ENCODE results near the gene TMPRSS11A.

The TMPRSS11A gene

DNA sequence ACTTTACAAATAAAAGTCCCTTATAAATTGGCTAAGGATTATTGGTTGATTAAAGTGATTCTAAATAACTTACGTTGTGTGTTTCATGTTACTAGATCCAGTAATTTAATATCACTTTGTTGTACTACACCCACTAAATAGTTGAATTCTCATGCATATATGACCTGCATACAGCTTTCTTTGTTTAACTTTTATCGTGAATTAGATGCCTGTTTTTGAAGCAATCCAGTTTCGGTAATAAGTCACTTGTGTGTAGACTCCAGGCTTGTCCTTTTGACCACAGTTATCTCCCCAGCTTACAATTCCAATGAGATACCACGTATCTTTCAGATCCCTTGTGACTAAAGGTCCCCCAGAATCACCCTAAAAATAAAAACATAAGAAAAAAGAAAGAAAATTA is 52.2 kb downstream of the TMPRSS11A start:
- no peak for DNase-seq

DNA sequence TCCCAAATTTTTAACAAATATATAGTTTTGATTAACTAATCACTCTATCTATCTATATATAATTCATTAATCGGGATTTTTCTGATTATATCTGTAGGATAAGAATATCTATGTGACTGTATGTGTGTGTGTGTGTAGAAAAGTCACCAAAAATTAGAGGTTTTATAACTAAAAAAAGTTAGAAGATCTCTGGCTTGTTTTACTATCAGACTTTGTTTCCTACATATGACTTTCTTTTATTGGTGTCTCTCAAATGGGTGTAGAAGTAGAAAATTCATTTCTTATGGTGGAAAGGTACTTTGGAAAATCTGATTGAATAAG is 52.7 kb downstream of the TMPRSS11A start:
- DNase-seq = no peak

DNA sequence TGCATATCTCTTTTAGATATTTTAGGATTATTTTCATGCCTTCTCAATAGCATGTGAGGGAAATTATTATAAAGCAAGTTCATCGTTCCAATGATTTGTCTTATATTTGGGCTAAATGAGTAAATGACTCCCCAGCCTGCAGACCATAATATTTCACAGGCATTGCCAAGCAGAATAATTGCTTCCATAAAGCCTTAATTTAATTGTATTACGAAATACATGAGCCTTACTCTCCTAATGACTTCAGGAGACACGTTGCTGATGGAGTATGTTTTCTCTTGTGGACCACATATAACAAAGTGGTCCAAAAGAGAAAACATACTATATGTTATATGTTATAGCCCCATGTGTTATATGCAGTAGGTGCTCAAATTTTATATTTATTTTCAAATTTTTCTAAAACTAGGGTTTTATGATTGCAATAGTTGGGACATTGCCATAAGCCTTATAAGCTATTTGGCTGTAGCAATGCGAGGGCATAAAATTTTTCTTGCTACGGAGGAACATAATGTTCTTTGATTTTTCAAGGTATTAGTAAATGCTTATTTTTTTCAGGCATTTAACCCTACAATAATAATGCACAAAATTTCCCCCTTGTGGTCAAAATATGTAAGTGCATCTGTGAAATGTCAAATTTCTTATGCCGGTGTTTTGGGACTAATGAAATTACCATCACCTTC is 53.2 kb downstream of the TMPRSS11A start:
- no peak for DNase-seq

DNA sequence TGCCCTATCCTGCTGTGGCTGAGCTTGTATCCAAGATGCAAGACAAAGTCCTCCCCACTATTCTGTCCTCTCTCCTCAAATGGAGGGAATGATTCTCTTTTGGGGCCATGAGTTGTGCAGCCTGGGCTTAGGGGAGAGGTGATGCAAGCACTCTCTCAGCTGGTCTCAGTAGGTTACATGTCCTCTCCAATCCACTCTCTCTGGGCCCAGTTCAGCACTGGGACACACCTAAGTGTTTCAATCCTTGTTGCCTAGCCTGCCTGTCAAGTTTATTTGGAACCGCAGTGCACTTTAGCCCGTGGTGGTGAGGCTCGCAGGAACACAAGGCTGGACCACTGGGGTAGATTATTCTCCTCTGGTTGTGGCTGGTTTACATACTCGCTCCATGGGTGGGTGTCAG is 55.6 kb downstream of the TMPRSS11A start:
- no peak for DNase-seq

DNA sequence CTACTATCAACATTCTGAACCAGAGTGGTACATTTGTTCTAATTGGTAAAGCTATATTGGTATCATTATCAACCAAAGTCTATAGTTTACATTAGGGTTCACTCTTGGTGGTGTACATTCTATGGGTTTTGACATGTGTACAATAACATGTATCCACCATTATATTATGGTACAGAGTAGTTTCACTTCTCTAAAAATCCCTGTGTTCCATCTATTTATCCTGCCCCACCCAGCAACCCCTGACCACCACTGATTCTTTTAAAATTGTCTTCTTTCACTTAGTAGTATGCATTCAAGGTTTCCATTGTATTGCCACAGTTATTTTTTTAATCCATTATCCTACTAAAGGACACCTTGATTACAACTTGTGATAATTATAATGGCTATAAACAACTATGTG is 64.2 kb downstream of the TMPRSS11A start:
- DNase-seq = no peak

DNA sequence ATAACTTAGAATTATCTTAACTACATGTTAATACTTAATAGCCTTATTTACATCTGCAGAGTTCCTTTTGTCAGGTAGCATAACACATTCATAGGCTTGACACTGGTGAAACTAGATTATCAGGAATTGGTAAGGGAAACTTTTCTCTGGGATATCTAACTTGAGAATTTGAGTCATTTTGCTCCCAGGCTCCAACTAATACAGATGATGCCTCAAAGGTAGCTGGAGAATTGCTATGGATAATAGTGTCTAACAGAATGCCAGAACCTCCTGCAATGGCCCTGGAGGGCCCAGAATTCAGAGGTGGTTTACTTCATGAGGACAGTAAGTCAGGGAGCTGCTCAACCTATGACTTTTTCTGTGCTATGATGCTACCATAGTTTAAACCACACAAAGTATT is 65.6 kb downstream of the TMPRSS11A start:
- no peak for DNase-seq

DNA sequence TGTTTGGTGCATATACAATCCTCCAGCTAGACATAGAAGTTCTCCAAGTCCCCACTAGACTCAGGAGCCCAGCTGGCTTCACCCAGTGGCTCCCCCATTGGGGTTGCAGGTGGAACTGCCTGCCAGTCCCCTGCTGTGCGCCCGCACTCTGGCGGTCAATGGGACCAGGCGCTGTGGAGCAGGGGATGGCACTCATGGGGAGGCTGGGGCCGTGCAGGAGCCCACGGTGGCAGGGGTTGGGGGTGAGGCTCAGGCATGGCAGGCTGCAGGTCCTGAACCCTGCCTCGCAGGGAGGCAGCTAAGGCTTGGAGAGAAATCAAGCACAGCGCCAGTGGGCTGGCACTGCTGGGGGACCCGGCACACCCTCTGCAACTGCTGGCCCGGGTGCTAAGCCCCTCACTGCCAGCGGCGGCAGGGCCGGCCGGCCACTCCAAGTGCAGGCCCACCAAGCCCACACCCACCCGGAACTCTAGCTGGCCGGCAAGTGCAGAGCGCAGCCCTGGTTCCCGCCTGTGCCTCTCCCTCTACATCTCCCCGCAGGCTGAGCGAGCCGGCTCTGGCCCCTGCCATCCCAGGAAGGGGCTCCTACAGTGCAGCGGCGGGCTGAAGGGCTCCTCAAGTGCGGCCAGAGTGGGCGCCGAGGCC is 66.8 kb downstream of the TMPRSS11A start:
- no peak for DNase-seq

DNA sequence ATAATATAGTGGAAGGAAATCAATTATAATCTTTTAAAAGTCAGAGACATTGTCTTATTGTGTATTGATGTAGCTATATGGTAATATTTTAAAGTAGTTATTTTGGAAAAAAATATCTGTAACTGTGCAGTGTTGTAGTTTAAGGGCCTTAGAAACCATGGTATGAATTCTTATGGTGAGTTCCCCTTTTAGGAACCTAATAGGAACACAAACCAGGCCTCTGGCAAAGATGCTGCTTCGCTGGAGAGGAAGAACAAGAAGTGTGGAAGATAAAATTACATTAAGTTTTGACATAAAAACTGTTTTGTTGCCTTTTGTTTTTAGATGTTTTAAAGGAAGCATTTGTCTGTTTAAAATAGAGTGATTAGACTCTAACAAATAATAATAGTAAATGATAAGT is 68.6 kb downstream of the TMPRSS11A start:
- no peak for DNase-seq

DNA sequence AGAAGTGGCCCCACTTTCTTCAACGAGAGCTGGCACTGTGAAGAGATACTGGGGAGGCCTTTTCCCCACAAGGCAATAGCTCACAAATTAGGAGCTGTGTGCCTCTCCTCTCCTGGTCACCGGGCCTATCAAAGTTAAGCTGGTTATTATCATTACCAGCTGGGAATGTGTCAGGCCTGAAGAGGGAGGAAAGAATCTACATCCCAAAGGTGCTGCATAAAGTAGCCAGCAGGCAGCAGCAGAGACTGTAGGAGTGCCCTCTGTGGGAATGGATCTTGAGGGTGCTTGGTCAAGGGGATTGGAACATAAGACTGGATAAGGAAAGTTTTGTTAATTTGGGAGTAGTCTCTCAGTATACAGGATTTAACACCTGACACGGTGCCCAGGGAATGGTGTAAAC is 70.4 kb downstream of the TMPRSS11A start:
- no peak for DNase-seq

DNA sequence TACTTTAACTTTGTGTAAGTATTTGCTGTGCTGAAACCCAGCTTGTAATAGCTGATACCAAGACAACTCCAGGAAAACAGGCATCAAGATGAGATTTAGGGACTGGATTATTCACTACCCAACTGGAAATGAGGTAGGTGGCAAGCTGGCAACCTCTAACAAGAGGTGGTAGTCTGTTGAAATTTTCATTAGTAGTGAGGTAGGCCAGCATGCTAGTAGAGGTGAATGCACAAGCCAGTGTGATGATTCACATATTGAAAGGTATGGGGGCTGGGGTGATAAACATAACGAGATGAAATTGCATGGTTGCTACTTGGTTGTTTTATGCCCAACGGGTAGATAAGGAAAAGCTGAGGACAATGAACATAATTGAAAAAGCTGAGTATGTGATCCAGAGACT is 71.0 kb downstream of the TMPRSS11A start:
- DNase-seq = no peak

DNA sequence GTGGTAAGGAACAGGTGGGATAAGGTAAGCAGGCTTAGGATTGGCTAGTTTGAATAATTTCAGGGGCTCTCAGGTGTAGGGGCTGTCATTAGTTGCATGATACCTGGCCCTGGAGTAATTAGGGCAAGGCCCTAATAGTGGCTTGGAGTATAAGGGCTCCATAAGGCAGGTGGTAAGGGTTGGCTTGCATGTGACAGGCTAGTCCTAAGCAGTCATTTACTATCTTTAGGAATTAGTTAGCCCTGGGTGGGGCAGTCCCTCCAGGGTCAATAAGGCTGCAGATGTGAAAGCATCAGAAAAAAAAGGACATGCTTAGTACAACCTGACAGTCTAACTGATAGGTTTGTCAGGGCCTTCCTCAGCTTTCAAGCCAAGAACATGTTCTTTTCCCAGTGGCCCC is 71.6 kb downstream of the TMPRSS11A start:
- DNase-seq = no peak

DNA sequence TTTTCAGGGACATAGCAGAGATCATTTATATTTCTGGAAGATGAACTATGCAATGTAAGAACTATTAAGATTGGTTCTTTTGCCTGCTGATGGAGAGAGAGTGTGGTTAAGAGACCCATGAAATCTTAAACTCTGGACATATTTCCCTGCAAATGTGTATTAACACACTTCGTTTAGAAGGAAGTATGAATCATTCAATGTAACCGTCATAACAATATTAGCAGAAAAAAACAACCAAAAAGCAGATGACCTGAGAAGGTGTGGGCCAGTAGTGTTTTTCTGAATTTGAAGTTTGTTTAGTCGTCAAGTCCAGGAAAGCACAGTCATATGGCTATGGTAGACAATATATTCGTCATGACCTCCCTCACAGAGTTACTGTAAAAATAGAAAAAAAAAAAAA is 77.0 kb downstream of the TMPRSS11A start:
- DNase-seq = no peak

DNA sequence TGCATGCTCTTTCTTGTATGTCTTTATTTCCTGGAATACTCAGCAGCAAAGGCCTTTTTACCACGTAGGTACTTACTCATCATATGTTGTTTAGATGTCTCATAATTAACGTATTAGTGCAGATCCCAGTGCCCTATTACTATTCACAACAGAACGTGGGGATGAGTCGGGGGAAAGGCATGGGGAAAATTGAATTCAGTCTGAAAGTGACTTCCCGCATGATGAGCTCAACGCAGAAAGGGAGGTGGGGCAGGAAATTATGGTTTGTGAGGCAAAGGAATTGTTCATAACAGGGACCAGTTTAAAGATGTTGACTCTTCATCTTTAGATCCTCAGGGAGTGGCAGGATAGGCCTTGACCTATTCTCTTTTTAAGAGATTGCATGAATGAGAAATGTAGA is 77.5 kb downstream of the TMPRSS11A start:
- DNase-seq = no peak

DNA sequence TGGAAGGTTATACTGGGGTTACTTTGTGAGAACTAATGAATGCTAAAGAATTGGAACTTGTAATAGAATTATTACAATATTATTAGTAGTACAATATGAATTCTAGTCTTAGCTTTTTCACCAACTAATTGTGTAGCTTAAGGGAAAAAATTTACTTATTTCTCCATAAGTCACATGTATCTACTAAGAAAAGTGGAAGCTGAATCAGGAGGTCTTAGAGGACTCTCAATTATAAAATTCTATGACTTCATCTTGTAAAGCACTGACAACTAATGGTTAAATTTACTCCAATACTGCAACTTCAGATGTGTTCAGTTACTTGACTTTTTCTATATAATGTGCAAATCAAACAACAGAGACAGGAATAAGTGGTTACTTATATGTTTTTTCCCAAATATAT is 78.6 kb downstream of the TMPRSS11A start:
- no peak for DNase-seq

DNA sequence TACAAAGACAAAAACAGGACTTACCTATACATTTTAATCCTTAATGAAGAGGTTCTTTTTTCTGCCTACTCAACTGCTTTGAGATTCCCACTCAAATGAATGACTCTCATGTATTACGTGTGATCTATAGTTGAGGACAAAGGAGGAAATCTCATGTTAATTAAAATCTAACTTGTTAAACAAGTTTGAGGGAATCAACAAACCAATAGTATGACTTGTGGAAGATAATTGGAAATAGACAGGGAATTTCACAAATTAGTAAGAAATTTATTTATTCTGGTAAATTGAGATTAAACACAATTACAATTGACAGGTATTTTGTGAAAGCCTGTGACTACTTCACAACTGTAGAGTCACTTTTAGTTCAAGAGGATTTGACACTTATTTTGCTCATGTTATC is 79.4 kb downstream of the TMPRSS11A start, which contains the start of gene TMPRSS11D:
Gene TMPRSS11D, minus strand, starts transcription at position 101 of the 400 bp plus-strand sequence. Its CDS starts 69 bp downstream, at position 32.
- no peak for DNase-seq

DNA sequence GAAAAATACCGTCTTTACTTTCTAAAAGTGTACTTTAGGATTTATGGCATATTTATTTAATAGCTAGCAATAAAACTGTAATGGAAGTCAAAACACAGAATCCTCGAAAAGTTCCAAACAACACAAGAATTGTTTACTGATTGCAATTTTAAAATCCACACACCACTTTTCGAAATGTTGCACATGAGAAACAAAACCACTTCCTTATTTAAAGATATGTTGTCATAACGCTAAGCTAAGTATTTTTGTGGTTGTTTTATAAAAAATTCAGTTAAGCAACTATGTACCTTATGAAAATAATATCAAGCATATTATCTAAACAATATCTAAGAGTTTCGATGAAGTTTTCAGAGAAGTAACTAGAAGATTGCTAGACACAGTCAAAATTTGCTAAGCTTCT is 79.8 kb downstream of the TMPRSS11A start:
- DNase-seq = no peak

DNA sequence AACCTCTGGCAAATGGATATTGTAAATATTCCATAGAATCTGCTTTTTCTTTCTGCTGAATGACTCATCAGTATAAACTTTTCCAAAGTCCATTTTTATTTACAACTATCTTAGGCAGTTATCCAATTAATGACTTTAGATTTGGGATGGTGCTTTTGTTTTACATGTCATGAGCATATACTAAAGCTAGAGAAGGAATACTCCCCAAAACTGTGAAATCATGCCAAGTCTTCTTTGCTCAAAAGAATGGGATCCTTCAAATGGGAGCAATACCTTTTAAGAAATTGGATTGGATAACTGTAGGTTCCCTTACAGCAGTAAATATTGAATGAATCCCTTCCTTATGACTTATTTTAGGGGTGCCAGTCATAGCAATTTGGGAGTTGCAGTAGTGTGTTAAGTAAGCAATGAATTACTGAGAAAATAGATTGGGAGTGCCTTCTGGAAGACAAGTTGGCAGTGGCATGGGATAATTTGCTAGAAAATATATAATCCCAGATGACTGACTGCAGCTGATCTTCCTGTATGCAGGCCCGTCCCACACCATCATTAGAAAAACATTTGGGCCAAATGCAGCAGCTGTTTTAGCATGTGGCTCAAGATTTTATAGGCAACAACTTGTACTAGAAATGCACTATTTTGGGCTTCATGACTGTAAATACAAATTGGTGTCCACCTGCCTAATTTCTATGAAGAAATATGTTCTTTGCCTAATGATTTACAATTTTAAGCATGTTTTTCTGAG is 82.3 kb downstream of the TMPRSS11A start:
- DNase-seq = no peak

DNA sequence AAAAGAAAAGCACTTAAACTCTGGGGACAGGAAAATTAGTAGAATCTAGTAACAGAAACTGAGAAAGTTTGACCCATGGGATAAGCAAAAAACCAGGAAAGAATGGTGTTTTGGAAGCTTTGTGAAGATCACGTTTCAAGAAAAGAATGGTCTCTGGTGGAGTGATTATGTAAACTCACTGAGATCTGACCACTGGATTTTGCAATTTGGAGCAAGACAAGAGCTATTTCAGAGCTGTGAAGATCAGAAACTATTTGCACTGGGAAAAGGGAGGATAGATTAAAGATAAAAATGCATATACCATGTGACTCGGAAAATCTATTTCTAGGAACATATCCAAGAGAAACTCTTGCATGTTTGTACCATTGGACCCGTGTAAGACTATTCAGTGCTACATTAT is 83.8 kb downstream of the TMPRSS11A start:
- DNase-seq = no peak

DNA sequence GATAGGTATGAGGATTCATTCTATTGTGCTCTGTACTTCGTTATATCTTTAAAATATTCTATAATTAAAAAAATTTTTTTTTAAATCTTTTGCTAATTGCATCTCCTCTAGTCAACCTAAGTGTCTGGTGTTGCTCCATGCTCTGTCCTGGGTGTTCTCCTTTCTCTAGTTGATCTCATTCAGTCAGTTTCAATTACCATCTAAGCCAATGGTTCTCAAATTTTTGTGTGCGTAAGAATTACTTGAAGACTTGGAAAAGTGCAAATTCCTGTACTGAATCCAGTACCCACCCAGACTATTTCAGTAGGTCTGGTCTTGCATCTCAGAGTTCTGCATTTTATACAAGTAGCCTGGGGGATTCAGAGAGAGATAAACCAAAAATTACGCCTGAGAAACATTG is 86.2 kb downstream of the TMPRSS11A start:
- no peak for DNase-seq

DNA sequence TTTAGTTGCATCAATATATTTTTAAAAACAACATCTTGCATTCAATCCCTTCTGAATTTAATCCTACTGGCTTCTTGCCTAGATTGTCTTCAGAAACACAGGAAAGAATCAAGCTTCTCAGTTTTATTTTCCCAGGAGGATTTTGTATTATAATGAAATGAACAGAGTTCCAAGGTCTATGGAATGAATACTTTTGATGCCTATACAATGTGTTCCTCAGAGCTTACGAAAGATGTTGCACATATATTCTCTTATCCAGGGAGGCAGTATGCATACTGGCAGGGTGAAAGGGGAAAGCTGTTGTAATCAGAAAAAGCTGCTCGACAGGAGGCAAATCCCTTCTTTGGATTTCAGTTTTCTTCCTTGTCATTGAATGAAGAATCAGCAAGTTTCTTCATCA is 88.3 kb downstream of the TMPRSS11A start:
- DNase-seq = no peak

DNA sequence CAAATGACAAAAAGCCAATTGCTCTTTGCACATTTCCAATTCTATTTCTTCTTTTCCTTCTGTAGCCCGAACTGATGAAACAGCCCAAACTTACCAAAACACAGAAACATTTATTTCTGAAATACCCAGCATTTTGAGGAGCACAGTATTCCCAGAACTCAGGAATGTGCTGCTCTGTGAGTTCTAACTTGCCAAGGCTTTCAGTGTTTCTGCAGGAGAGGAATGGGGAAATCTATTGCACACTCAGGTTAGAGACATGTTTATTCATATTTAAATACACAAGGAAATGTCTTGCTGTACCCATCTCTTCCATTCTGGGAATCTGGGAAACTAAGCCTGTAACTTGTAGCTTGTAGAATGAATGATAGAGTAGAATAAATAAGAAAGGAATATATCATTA is 90.2 kb downstream of the TMPRSS11A start:
- no peak for DNase-seq

DNA sequence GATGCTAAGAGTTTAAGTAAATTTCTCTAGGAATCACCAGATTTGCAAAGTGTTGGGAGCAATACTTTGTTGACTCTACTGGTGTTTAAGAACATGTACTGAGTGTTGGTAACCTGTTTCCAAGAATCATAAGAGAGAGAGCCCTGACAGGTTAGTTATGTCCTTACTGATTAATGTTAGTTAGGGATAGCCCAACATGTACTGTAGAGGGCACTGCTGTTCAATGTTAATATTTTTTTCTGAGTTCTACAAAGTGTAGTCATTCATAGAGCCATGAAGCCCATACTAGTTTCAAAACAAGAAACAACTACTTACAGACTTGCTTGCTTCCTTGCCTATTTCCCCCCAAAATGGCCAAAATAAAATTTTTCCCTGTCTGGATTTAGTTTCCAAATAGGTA is 91.4 kb downstream of the TMPRSS11A start:
- no peak for DNase-seq

DNA sequence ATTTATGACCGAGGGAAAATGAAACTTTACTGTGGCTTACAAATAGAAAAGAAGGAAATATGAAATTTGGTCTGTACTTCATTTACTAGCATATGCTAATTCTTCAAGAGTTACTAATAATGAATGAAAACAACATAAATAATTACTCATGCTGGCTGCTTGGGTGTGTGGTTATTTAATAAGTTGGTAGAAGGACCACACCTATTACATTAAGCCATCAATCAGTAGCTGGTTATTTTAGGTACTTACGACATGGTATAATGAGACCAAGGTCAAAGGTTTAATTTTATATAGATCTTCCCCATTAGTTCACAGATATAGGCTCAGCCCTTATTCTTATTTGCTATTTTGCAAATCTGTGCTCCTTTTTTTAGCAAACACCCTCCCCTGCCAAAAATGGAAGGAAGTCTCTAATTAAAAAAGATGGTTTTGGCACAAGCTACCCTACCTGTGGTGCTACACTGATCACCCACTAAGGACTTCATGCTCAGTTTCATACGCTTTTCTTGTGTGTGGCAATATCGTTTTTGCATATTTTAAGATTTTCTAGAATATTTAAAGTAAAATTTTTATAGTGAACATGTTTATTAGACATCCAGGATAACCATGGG is 93.6 kb downstream of the TMPRSS11A start:
- DNase-seq = no peak

DNA sequence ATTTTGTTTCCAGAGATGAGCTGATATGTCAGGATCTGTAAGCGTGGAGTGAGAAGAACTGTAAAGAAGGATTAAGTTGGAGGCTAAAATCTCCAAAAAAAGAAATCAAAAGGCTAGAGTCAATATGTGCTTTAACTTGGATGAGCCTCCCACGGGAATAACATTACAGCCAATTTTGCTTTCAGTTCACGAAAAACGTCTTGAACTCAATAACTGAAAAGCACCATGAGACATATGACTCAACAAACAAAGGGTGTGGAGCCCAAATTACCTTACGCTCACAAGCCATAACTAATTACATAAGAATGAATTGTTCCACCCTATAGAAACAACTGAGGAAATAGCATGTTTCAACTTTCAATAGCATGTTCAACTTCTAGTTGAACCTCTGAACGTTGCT is 101.8 kb downstream of the TMPRSS11A start:
- no peak for DNase-seq
